LNCaP clone FGC (cell line): ENCODE data around the gene TRIOBP.

ENCODE experiments used
- DNase-seq: peaks from one replicate; pipeline ENCODE4 v3.0.0-alpha.2; 2011; ENCODE audit warnings: low read depth
- H3K4me3 ChIP-seq: 2 replicates; pipeline ENCODE4 v1.5.1; 2011; ENCODE audit warnings: mild to moderate bottlenecking, low read depth, low read length, control low read depth
- TF ChIP-seq, protein P1 (sequence below): IDR thresholded peaks from 2 replicates; pipeline ENCODE4 v1.5.1; 2012; ENCODE audit warnings: mild to moderate bottlenecking; ENCODE audit not compliant: control insufficient read depth, insufficient read depth; ENCODE audit errors: extremely low read depth

Gene TRIOBP

DNA sequence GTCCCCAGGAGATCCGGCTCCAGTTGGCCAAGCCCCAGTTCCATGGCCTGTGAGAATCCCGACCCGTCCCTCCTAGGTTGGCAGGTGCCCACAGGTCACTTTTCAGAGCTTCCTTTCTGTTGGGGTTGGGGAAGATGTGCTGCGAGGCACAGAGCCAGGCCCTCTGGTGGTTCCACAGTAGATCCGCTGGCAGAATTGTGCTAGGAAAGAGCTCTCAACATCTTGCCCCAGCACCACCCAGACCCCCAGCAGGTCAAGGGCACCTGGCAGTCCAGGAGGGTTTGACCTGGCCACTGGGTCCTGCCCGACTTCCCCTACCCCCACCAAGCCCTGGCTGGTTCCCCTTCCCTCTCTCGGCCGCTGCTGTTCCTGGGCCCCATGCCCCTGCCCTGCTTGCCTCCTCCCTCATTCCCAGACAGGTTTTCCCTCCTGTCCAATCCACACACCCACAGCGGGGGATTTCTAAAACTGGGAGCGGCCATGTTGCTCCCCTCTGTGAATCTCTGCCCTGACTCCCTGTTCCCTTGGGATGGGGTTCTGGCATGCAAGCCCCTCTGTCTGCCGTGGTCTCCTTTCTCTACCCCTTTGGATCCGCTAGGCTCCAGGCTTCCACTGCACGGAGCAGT, 84.7 kb downstream of the TRIOBP start:
- DNase-seq: peak; percentile 50
- TF ChIP-seq, protein P1, sequence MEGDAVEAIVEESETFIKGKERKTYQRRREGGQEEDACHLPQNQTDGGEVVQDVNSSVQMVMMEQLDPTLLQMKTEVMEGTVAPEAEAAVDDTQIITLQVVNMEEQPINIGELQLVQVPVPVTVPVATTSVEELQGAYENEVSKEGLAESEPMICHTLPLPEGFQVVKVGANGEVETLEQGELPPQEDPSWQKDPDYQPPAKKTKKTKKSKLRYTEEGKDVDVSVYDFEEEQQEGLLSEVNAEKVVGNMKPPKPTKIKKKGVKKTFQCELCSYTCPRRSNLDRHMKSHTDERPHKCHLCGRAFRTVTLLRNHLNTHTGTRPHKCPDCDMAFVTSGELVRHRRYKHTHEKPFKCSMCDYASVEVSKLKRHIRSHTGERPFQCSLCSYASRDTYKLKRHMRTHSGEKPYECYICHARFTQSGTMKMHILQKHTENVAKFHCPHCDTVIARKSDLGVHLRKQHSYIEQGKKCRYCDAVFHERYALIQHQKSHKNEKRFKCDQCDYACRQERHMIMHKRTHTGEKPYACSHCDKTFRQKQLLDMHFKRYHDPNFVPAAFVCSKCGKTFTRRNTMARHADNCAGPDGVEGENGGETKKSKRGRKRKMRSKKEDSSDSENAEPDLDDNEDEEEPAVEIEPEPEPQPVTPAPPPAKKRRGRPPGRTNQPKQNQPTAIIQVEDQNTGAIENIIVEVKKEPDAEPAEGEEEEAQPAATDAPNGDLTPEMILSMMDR: peak; percentile 33
- no peak overlapping the region for H3K4me3 ChIP-seq

DNA sequence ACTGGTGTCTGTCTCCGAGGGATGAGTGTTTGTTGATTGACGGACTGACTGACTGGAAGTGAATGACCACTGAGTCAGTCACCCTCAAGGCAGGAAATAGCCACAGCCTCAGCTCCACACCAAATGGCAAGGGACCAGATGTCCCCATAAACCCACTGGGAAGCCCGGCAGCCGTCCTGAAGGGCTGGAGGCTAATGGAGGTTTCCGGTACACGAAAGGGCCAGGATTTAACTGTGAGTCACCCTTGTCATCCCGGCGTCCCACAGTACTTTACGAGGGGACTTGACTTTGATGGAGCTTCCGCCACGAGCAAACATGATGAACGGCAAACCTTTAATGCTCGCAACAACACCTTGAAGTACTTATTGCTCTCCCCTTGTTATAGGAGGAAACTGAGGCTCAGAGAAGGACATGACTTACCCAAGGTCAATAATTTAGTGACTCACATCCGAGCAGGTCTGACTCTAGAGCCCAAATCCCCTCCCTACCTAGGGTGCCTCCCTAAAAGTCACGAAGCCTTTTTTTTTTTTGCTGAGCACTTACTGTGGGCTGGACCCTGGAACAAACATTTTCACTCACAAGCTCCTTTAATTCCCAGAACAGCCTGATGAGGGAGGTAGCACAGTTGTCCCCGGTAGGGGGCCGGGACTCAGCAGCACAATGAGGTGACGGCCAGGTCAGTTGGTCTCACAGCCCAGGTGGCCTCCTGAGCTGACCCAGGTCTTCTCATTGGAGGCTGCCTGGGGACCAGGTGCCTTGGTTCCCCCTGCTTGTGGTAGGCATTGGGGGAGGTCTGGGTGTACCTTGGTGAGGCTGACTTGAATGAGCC, 85.7 kb downstream of the TRIOBP start:
- H3K4me3 ChIP-seq: no peak overlapping the region
- TF ChIP-seq, protein P1: no peak
- no peak for DNase-seq

- TF ChIP-seq, protein P1: no peak
- peak; percentile 83 for DNase-seq
- H3K4me3 ChIP-seq: no peak overlapping the region
Measured at GRCh38 chr22:37784829-37785495, 88.1 kb downstream of the TRIOBP start.

DNA sequence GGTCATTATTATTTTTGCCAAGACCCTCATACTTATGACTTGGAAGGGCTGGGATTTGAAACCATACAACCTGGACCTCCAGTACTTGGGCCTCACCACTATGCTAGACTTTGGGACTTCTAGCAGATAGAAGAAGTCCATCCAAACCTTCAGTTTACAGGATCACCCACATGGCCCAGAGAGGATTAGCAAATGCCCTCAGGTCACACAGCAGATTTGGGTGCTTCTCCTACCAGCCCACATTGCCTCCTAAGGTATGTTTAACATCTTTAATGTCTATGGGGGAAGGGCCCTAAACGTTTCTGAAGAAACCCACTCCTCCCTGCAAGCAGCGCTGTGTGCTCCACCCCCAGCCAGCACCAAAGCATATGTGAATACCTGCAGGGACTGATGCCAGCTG, 93.4 kb downstream of the TRIOBP start:
- TF ChIP-seq, protein P1: no peak
- DNase-seq: no peak

GRCh38 chr22:37792494-37792893, 95.6 kb downstream of the TRIOBP start:
- H3K4me3 ChIP-seq: no peak overlapping the region
- TF ChIP-seq, protein P1: no peak
- no peak for DNase-seq

More for the DNA sequence above, 93.4 kb downstream of the TRIOBP start:
- H3K4me3 ChIP-seq: no peak overlapping the region

GRCh38 chr22:37794376-37794775, 97.5 kb downstream of the TRIOBP start:
- DNase-seq: no peak
- no peak overlapping the region for H3K4me3 ChIP-seq
- TF ChIP-seq, protein P1: no peak
